ENCODE data around the gene TBC1D2B. TPM values are rescaled to one million over a fixed set of nuclear protein-coding genes. Genes with fewer than 3 reads are reported as not detected.

Gene TBC1D2B
- total RNA-seq, 1 donor from 2014 or later, result 103 TPM

DNA sequence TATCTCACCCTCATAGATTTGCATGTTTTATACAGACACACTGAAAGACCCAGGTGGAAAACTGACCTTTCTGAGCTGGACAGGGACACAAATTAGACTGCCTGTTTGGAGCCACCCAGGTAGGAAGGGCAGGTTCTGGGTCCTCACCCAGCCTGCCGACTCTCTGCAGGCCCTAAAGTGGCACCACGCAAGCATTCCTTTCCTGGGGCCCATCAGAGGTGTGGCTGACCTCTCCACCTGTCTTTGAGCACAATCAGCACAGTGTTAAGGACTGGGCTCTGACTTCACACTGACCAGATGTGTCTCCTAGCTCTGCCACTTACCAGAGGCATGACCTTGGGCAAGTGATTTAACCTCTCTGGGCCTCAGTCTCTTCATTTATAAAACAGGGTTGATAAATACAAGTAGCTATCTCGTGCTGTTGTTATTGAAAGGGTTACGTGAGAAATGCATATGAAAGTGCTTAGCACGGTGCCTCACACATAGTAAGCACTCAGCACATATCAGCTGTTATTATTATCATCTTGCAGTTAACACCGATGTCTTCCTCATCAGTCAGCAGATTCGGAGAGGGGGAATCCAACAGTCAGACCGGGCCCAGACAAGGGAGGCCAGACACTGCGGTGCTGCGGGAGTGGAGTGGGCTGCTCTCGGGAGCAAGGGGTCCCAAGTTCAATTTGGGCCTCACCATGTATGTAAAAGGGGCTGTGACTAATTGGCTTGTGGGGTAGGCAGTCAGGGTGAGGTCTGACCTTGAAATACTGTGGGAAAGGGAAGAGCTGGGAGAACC, 2.0 kb upstream of the TBC1D2B start:
- no peak for ATAC-seq
- intact Hi-C loops (cut with DNase I), result no loop called here
- no peak for DNase-seq (ENCODE audit: low spot score)

DNA sequence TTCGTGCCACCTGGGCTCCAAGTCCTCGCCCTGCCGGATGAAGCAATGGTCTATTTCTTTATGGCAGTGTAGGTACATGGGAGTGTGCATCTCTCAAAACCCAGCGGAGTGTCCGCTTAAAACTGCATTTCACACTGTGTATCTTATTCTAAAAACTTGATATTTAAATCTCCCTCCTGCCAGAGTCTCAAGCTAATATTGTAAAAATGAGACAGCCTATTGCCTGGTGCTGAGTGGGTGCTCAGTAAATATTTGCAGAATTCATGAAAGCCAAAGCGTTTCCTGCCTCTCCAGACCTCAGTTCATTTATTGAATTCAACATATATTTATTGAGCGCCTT, 330 bp upstream of the TBC1D2B start:
- DNase-seq (ENCODE audit: low spot score), result no peak
- ATAC-seq, result no peak
- intact Hi-C loops (cut with DNase I), result no loop called here

DNA sequence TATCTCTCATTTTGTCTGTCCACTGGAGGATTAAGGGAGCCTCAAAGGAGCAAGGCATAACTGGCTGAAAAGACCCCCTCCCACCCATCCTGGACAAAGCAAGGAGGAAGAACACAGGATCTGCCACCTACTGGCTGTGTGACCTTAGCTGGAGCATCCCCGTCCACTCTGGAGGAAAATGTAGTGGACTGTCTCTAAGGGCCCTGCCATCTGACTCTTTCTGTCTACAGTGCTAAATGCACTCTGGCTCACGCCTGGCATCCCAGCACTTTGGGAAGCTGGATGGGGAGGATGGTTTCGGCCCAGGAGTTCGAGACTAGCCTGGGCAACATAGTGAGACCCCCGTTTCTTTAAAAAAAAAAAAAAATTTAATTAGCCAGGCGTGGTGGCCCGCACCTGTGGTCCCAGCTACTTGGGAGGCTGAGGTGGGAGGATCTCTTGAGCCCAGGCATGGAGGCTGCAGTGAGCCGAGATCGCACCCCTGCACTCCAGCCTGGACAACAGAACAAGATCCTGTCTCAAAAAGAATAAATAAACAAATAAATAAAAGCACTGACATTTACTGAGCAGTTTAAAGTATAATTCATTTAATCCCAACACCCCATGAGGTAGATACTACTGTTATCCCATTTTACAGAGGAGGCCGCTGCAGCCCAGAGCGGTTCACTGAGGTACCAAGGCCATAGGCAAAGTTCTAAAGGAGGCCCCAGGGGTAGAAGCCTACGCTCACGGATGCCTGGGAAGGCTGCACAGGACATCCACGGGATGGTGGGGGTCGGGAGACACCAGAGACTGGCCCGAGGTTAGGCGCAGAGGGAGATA, 1.1 kb downstream of the TBC1D2B start:
- DNase-seq (ENCODE audit: low spot score), result no peak
- ATAC-seq, result peak; percentile 36
- intact Hi-C loops (cut with DNase I), result no loop called here

DNA sequence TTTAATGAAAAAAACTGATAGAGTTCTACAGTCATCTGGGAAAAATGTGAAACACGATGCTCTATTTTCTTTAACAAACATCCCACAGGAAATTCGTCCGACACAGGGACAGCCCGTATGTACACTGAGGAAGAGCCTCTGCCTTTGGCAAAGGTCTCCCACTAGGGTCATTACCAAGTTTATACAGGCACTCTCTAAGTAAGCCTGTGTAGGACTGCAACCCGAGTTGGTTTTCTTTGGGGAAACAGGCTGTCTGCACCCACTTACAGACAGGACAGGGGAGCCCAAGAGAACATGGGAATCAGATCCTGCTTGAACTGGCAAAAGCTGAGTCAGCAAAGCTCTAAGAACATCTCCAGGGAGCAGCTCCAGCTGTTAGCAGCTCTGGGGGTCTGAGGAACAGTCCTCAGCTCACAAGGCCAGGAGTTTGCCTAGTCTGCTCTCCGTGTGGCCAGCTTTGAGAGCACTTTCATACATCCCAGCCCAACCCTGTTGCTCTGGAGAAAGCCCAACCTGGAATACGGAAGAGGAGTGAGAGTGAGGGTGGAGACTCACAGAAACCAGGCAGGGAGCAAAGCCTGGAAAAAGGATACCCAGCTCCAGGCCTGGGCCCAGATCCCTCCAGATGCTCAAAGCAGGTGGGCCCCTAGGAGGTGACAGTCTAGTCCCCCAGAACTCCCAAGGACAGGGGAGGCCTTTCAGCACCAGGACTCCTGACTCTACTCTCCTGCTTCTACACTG, 1.9 kb downstream of the TBC1D2B start:
- DNase-seq (ENCODE audit: low spot score) (no peak), ATAC-seq (peak; percentile 74)
- intact Hi-C loops (cut with DNase I), result no loop called here

DNA sequence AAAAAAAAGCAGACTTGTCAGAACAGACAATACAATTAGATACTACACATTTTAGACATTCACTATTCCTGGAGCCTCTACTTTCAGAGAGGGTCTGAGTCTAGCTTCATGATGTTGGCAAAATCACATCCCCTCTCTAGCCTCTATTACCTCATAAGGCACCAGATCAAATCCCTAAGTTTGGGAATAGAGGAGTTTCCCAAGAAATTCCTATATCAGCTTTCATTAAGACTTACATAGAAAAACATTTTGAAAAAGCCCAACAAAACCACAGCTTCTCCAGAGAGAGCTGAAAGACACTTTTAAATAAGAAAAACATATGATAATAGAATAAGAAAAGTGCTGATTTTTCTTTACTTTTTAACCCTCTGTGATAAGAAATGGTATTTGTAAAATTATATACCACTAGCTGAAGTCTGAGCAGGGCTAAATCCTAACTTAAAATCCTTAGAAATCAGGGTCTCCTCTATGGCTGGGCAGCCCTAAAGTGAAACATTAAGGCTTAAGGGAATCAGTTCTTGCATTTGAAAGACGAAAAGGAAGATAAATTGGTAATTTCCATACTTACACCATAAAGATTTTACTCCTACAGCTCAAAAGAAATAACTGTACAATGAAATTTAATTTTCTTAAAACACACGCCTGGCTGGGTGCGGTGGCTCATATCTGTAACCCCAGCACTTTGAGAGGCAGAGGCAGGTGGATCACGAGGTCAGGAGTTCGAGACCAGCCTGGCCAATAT, 4.3 kb downstream of the TBC1D2B start:
- intact Hi-C loops (cut with DNase I), result no loop called here
- DNase-seq (ENCODE audit: low spot score), result no peak
- ATAC-seq, result no peak

DNA sequence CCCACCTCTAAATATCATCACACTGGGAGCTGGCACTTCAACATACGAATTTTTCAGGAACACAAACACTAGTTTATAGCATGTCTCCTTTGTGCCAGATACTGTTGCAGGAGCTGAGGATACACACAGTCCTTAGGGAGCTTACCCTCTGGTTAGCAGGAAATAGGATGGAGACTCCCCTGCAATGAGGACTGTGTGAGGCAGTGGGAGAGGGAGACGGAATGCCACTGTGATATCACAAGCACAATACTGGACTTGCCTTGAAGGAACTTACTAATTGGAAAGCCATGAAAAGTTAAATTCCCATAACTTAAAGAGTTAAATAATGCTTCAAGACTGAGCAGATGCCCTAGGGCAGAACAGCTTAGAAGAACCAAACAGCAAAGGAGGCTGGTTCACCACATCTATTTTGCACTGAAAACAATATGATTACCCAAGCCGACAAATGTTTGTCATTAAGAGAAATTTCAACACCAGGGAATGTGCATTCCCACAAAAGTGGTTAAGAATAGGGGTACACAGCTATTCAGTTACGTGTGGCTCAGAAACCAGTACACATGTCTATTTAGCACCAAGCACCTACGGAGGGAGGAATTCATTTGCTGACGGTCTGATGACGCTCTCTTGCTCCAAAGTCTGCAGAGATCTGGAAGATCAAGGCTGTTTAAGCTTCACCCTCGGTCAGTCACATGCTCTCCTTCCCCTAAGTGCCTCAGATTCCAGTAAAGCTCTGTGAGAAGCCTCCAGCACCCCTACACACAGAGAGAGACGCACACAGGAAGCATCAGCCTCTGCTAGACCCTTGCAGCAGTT, 5.2 kb downstream of the TBC1D2B start:
- intact Hi-C loops (cut with DNase I), result no loop called here
- DNase-seq (ENCODE audit: low spot score) (no peak), ATAC-seq (peak; percentile 78)

DNA sequence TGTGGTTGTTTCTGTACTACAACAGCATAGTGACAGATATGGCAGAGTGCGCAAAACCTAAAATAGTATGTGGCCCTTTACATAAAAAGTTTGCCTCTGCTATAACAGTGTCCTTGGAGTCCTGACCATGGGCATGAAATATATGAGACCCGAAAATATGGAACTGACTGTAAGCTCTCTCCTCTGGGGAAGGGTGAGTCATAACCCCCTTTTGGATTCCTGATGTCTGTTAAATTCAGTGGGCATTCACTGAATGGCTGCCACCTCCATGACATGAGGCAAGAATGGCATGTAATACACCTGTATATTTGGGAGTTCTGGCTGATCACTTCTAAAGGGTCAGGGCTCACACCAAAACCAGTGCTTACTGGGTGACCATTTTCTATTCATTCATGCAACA, 6.1 kb downstream of the TBC1D2B start:
- intact Hi-C loops (cut with DNase I), result no loop called here
- no peak for ATAC-seq

DNA sequence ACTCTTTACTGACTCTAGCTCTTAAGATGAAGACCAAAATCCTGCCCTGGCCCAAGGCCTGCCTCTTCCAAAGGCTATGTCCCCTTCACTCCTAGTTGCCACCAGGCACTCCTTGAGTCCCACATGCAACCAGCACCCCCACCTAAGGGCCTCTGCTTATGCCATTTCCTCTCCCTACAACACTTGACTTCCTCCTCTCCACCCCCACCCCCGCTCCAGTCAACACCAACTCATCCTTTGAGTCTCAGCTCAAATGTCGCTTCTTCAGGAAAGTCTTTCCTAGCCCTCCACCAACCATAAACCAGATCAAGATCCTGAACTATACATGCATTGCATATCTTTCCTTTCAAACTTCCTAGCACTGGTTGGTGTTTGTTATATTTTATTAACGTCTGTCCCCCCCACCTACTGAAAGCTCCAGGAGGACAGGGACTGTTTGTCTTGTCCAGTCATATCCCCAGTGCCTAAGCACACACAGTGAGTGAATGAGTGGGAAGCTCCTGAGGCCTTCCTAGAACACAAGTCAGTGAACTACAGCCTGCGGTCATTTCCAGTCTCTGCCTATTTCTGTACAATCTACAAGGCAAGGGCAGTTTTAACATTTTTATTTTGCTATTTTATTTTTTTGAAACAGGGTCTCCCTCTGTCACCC, 7.3 kb downstream of the TBC1D2B start:
- intact Hi-C loops (cut with DNase I), result no loop called here
- ATAC-seq, result no peak
- DNase-seq (ENCODE audit: low spot score), result no peak

More for the DNA sequence above, 6.1 kb downstream of the TBC1D2B start:
- no peak for DNase-seq (ENCODE audit: low spot score)

DNA sequence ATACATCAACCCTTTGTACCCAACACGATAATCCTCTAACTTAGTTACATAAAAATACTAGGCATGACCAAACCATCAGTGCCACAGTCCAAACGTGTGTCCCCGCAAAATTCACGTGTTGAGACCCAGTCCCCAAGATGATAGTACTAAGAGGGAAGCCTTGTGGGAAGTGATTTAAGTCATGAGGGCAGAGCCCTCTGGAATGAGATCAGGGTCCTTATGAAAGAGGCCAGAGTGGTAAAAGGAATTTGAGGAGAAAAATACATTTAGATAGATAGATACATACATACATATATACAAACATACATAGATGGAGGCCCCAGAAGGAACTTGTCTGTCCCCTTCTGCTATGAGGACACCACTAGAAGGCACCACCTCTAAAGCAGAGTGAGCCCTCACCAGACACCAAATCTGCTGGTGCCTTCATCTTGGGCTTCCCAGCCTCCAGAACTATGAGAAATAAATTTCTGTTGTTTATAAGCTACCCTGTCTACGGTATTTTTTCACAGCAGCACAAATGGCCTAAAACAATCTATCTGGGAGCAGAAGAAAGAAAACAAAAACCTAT, 8.0 kb downstream of the TBC1D2B start:
- ATAC-seq, result no peak
- intact Hi-C loops (cut with DNase I), result no loop called here
- DNase-seq (ENCODE audit: low spot score), result no peak

DNA sequence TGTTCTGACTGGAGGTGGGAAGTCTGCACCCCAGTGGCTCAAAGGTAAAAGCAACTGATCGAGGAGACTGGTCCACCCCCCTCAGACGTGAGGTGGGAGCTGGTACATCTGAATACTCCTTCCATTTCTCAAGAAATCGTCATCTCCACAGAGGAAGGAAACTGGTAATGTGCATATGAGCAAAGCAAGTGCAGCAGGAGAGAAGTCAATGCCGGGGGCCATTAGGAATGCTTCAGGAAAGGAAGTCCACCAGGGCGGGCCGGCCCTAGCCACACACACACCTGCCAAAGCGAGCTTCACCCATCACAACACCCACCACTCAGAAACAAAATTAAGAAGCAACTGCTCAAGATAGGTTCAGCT, 8.5 kb downstream of the TBC1D2B start:
- DNase-seq (ENCODE audit: low spot score) (no peak), ATAC-seq (no peak)
- intact Hi-C loops (cut with DNase I), result no loop called here

DNA sequence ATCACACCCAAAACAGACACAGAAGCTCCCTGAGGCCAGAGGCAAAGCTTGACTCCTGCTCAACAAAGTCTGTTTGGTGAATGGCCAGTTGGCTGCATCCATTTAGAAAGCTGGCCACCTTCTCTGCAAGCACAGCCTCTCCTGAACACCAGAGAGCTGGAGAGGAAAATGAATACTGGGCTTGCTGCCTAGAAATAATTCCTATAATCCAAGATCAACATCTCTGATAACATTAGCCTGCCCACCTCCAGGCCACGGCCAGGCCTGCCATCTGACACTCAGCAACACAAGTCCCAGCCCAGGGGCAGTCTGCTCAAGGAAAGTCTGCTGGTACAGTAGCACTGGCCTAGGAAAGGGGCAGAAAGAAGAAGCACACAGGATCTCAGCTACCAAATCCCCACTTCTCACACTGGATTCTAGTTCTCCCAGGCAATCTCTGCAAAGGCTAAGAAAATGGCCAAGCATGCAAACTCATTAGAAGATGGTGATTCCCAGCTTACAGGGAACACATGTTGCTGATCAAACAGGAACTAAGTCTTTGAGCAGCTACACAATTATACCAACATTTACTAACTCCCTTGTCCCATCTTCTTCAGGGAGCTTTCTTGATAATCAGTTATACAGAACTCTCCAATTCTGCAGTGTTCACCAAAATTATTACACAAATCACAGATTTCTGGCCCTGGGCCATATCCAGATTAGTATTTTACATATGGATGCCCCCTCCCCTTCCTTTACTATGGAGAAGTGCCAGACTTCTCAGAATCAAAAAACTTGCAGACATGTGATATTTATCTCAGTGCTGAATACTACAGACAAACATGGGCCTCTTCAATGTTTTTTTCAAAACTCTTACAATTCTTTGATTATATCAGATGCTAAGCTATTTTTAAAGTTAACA, 9.9 kb downstream of the TBC1D2B start:
- ATAC-seq, result no peak
- no peak for DNase-seq (ENCODE audit: low spot score)
- intact Hi-C loops (cut with DNase I), result no loop called here

DNA sequence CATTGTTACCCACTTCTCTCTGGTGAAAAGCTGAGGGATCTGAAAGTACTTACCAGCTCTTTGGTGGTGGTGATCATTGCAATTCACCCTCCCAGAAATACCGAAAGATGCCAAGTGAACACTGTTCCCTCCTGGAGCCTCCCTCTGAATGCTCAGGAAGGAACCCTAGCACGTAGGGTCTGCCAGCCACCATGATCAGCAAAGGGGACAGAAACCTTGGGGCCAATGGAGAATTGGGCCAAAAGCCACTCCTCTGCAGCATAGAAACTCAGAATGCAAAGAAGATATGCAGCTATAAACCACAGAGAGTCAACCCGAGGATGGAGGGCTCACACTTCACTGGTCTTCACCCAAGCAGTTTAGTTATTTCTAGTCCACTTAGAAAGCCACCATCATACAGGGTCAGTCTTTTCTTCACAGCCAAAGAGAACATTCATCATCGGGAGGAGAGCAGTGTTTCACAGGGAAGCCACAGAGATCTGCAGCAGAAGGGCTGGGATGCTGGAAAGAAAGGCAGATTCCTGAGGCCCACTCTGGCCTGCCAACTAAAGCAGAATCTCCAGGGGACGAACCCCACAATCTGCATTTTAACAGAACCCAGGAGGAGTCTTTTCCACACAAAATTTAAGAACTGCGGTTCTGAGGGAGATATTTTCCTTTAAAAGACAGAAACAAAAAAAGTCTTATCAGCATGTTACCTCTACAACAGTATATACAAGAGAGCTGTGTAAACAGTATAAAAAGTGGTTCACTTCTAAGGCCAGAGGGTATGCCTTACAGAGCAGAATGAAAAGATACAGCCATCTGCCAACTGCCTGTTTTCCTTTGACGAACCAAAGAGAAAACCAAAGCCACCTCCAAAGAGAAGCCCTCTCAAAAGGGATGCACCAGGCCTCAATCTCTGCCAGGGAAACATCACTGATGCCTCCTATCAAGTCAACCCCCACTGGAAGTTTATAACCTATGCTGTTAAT, 11.3 kb downstream of the TBC1D2B start:
- DNase-seq (ENCODE audit: low spot score) (no peak), ATAC-seq (no peak)
- intact Hi-C loops (cut with DNase I), result no loop called here

DNA sequence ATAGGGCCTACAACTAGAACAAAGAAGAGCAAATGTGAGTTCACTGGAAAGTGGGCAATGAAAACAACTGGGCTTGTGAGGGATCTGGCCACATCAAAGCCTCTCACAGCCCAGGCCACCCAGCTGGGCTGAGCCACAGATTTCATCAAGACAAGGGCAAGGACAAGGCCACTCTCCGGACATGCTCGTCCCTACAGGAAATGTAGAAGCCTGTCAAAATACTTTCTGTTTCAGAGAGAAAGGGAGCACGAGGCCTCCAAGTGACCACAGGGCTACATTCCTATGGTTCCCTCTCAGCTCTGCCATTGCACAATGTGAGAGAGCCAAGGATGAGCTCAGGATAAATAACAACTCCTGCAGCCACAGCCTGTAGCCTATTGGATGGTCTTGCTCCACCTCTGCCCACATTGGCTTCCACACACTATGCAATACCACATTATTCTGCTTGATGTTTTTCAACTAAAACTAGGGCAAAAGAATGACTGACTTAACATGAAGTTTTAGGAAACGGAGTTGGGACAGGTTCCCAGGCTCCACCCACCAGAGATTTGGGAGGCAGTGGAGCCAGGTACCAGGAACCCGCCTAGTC, 12.1 kb downstream of the TBC1D2B start:
- intact Hi-C loops (cut with DNase I), result no loop called here
- DNase-seq (ENCODE audit: low spot score), result peak; percentile 83
- peak; percentile 96 for ATAC-seq

DNA sequence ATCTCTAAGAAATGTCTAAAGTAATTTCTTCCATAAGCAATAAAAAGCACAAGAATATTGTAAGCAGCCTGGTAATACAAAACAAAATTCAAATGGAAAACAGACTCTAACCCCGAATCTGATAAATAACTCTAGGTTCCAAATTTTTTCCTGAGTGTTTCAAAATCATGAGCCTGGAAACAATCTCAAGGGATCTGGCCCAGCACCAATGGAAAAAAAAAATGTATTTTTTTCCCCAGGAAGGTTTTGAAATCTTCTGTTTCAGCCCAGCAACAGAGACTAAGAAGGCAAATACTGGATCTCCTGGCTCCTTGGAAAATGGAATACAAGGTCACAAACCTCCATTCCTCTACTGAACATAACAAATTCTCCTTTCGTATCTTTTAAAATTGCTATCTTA, 13.0 kb downstream of the TBC1D2B start:
- no peak for DNase-seq (ENCODE audit: low spot score)
- peak; percentile 69 for ATAC-seq

DNA sequence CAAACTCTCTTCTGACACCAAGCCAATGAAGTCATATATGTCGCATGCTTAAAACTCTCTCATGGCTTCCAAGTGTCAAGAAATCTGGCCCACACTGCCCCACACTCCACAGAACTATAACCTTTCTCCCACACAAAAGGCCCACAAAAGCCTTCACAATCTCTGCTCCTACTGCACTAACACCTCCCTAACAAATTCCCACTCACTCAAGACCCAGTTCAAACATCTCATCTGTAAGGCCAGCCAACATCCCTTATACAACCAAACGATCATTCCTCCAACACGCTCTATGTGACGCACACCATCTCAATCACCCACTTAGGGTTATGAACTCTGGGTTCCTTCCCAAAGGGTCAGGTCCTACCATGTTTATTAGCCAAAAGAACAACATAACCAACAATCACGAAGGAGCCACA, 13.5 kb downstream of the TBC1D2B start:
- ATAC-seq, result peak; percentile 49
- intact Hi-C loops (cut with DNase I), result no loop called here

More for the DNA sequence above, 13.0 kb downstream of the TBC1D2B start:
- intact Hi-C loops (cut with DNase I), result no loop called here

More for the DNA sequence above, 13.5 kb downstream of the TBC1D2B start:
- no peak for DNase-seq (ENCODE audit: low spot score)

Measured in sciatic nerve (tissue), 2 donors.